ENCODE measurements around the gene TSPAN18.

GRCh38 chr11:44784436-44784760 is 57.6 kb downstream of the TSPAN18 start:
- TF ChIP-seq POLR2A (IDR thresholded peaks at IDR 0.05) (no peak), POLR2AphosphoS5 (IDR thresholded peaks at IDR 0.05) (no peak), CTCF (IDR thresholded peaks at IDR 0.05) (no peak), EP300 (IDR thresholded peaks at IDR 0.05) (no peak)

Data from gastroesophageal sphincter (tissue), 3 donors.